ENCODE measurements around the gene MCUB. TPM values are rescaled to one million over a fixed set of nuclear protein-coding genes. Genes with fewer than 3 reads are reported as not detected.
A peak's percentile ranks its signal among the peaks of the same experiment; 100 is the strongest.

MCUB gene
- total and polyA plus RNA-seq, 3 experiments from 2014 or later: 68.7 to 159 (median 71.6) TPM

- no peak overlapping the region for H3K4me3 Mint-ChIP-seq
These were observed 71.6 kb downstream of the MCUB start for GRCh38 chr4:109631532-109632108.

GRCh38 chr4:109640644-109641043 is 80.6 kb downstream of the MCUB start:
- Histone ChIP-seq H3K9me3 (ENCODE audit: low read length) (no peaks in the 10 kb centered on the region), H3K36me3 (ENCODE audit: insufficient read depth, low read length) (no peaks in the 10 kb centered on the region), H3K27ac (ENCODE audit: low read depth, low read length) (no peak overlapping the region), H3K4me1 (ENCODE audit: insufficient read depth, low read length) (peaks cover 38% of the 10 kb centered on the region), H3K27me3 (ENCODE audit: insufficient read depth, low read length, poor library complexity, severe bottlenecking) (no peaks in the 10 kb centered on the region), H3K4me3 (ENCODE audit: low read length) (no peak overlapping the region)
- ChIA-PET CTCF (interaction anchor here (1.4 kb wide), 1 partner anchor 11 kb away, joined by 3 read pairs; no protein-coding TSS in a partner anchor), POLR2A (no interaction called here)
- H3K4me3 Mint-ChIP-seq: no peak overlapping the region
- H3K36me3 Mint-ChIP-seq: peaks cover 15 to 28% (median 25%) of the 10 kb centered on the region in 3 donors
- H3K4me1 Mint-ChIP-seq: peaks cover 49 to 63% (median 59%) of the 10 kb centered on the region in 3 donors
- no peaks in the 10 kb centered on the region for H3K27me3 Mint-ChIP-seq
- no peak for DNase-seq
- H3K27ac Mint-ChIP-seq: peak overlapping the region in 6 of 8 donors; percentile 20 to 95 (median 57)
- peaks cover 0 to 6% (median 0%) of the 10 kb centered on the region in 5 donors for H3K9me3 Mint-ChIP-seq

More at GRCh38 chr4:109631532-109632108, 71.6 kb downstream of the MCUB start:
- H3K27me3 Mint-ChIP-seq: no peaks in the 10 kb centered on the region
- H3K4me1 Mint-ChIP-seq: peaks cover 54 to 75% (median 66%) of the 10 kb centered on the region in 3 donors
- Histone ChIP-seq H3K27ac (ENCODE audit: low read depth, low read length) (no peak overlapping the region), H3K27me3 (ENCODE audit: insufficient read depth, low read length, poor library complexity, severe bottlenecking) (no peaks in the 10 kb centered on the region), H3K4me1 (ENCODE audit: insufficient read depth, low read length) (peaks cover 29% of the 10 kb centered on the region), H3K4me3 (ENCODE audit: low read length) (no peak overlapping the region), H3K9me3 (ENCODE audit: low read length) (no peaks in the 10 kb centered on the region), H3K36me3 (ENCODE audit: insufficient read depth, low read length) (no peaks in the 10 kb centered on the region)
- H3K27ac Mint-ChIP-seq: peak overlapping the region in 7 of 8 donors; percentile 13 to 72 (median 37)
- ChIA-PET POLR2A (interaction anchor here (1.5 kb wide), 1 partner anchor 17 kb away, joined by 5 read pairs; no protein-coding TSS in a partner anchor), CTCF (interaction anchor here (0.6 to 1.5 kb wide), 3 partner anchors 15 to 351 kb away, joined by 3 to 4 read pairs (median 3); no protein-coding TSS in a partner anchor)
- peaks cover 10 to 38% (median 24%) of the 10 kb centered on the region in 3 donors for H3K36me3 Mint-ChIP-seq
- DNase-seq: no peak
- peaks cover 0 to 2% (median 0%) of the 10 kb centered on the region in 5 donors for H3K9me3 Mint-ChIP-seq

GRCh38 chr4:109645874-109646710 is 86.0 kb downstream of the MCUB start:
- H3K27me3 Mint-ChIP-seq: no peaks in the 10 kb centered on the region
- Histone ChIP-seq H3K9me3 (ENCODE audit: low read length) (no peaks in the 10 kb centered on the region), H3K27ac (ENCODE audit: low read depth, low read length) (no peak overlapping the region), H3K4me3 (ENCODE audit: low read length) (peak overlapping the region; percentile 5), H3K4me1 (ENCODE audit: insufficient read depth, low read length) (peaks cover 83% of the 10 kb centered on the region), H3K27me3 (ENCODE audit: insufficient read depth, low read length, poor library complexity, severe bottlenecking) (no peaks in the 10 kb centered on the region), H3K36me3 (ENCODE audit: insufficient read depth, low read length) (no peaks in the 10 kb centered on the region)
- peaks cover under 1 to 8% (median 2%) of the 10 kb centered on the region in 3 donors for H3K36me3 Mint-ChIP-seq
- DNase-seq: no peak
- CTCF ChIA-PET: interaction anchor here (0.8 to 2.1 kb wide), 5 partner anchors 15 to 86 kb away, joined by 3 to 4 read pairs (median 3); partner anchors contain the start of gene MCUB
- peaks cover 17 to 44% (median 18%) of the 10 kb centered on the region in 3 donors for H3K4me1 Mint-ChIP-seq
- H3K9me3 Mint-ChIP-seq: peaks cover 0 to 5% (median 0%) of the 10 kb centered on the region in 5 donors
- H3K4me3 Mint-ChIP-seq: no peak overlapping the region
- POLR2A ChIA-PET: no interaction called here
- H3K27ac Mint-ChIP-seq: no peak overlapping the region

- peaks cover 0 to 37% (median 17%) of the 10 kb centered on the region in 3 donors for H3K4me1 Mint-ChIP-seq
- Histone ChIP-seq H3K4me3 (ENCODE audit: low read length) (peak overlapping the region; percentile 50), H3K27ac (ENCODE audit: low read depth, low read length) (peak overlapping the region; percentile 32)
These were observed 88.4 kb downstream of the MCUB start for GRCh38 chr4:109648266-109648996.

GRCh38 chr4:109648997-109649575 is 89.0 kb downstream of the MCUB start:
- no peak overlapping the region for H3K27ac ChIP-seq (ENCODE audit: low read depth, low read length)
- DNase-seq: peak in 2 of 5 donors; percentile 15 to 55
- H3K9me3 Mint-ChIP-seq: peaks cover 4 to 16% (median 9%) of the 10 kb centered on the region in 5 donors
- ChIA-PET POLR2A (interaction anchor here (0.6 to 2.8 kb wide), 8 partner anchors 12 to 211 kb away, joined by 3 to 49 read pairs (median 5); partner anchors contain the start of genes CASP6 and MCUB), CTCF (interaction anchor here (0.9 to 1.0 kb wide), 3 partner anchors 12 to 89 kb away, joined by 3 to 4 read pairs (median 3); partner anchors contain the start of gene MCUB)
- H3K27me3 ChIP-seq (ENCODE audit: insufficient read depth, low read length, poor library complexity, severe bottlenecking): no peaks in the 10 kb centered on the region
- peaks cover 8% of the 10 kb centered on the region for H3K9me3 ChIP-seq (ENCODE audit: low read length)
- H3K4me1 Mint-ChIP-seq: peaks cover 0 to 34% (median 18%) of the 10 kb centered on the region in 3 donors
- no peaks in the 10 kb centered on the region for H3K36me3 ChIP-seq (ENCODE audit: insufficient read depth, low read length)
- H3K4me1 ChIP-seq (ENCODE audit: insufficient read depth, low read length): peaks cover 79% of the 10 kb centered on the region
- H3K27ac Mint-ChIP-seq: peak overlapping the region in 7 of 8 donors; percentile 49 to 96 (median 88)
- peak overlapping the region; percentile 50 for H3K4me3 ChIP-seq (ENCODE audit: low read length)
- peaks cover 5 to 27% (median 21%) of the 10 kb centered on the region in 3 donors for H3K36me3 Mint-ChIP-seq
- no peaks in the 10 kb centered on the region for H3K27me3 Mint-ChIP-seq
- peak overlapping the region; percentile 34 to 86 (median 67) for H3K4me3 Mint-ChIP-seq

More at GRCh38 chr4:109648266-109648996, 88.4 kb downstream of the MCUB start:
- CTCF ChIA-PET: interaction anchor here (0.9 to 1.0 kb wide), 4 partner anchors 13 to 89 kb away, joined by 3 to 4 read pairs (median 3); partner anchors contain the start of gene MCUB
- H3K4me3 Mint-ChIP-seq: peak overlapping the region; percentile 40 to 86 (median 66)
- no peaks in the 10 kb centered on the region for H3K27me3 Mint-ChIP-seq
- peak in 2 of 5 donors; percentile 75 to 84 for DNase-seq
- POLR2A ChIA-PET: interaction anchor here (0.6 to 2.8 kb wide), 12 partner anchors 11 to 1592 kb away, joined by 3 to 49 read pairs (median 5); partner anchors contain the start of genes CASP6 and MCUB
- H3K9me3 Mint-ChIP-seq: peaks cover 4 to 16% (median 9%) of the 10 kb centered on the region in 5 donors
- peaks cover 8% of the 10 kb centered on the region for H3K9me3 ChIP-seq (ENCODE audit: low read length)
- H3K36me3 Mint-ChIP-seq: peaks cover 5 to 26% (median 17%) of the 10 kb centered on the region in 3 donors
- H3K27me3 ChIP-seq (ENCODE audit: insufficient read depth, low read length, poor library complexity, severe bottlenecking): no peaks in the 10 kb centered on the region
- H3K4me1 ChIP-seq (ENCODE audit: insufficient read depth, low read length): peaks cover 80% of the 10 kb centered on the region
- no peaks in the 10 kb centered on the region for H3K36me3 ChIP-seq (ENCODE audit: insufficient read depth, low read length)
- peak overlapping the region in 7 of 8 donors; percentile 83 to 96 (median 89) for H3K27ac Mint-ChIP-seq

- peak in 1 of 5 donors; percentile 3 for DNase-seq
- Histone ChIP-seq H3K4me3 (ENCODE audit: low read length) (peak overlapping the region; percentile 0), H3K27me3 (ENCODE audit: insufficient read depth, low read length, poor library complexity, severe bottlenecking) (no peaks in the 10 kb centered on the region), H3K27ac (ENCODE audit: low read depth, low read length) (no peak overlapping the region), H3K9me3 (ENCODE audit: low read length) (peaks cover 8% of the 10 kb centered on the region), H3K36me3 (ENCODE audit: insufficient read depth, low read length) (no peaks in the 10 kb centered on the region), H3K4me1 (ENCODE audit: insufficient read depth, low read length) (peaks cover 74% of the 10 kb centered on the region)
- H3K9me3 Mint-ChIP-seq: peaks cover 4 to 16% (median 9%) of the 10 kb centered on the region in 5 donors
- H3K36me3 Mint-ChIP-seq: peaks cover 3 to 27% (median 24%) of the 10 kb centered on the region in 3 donors
- ChIA-PET POLR2A (interaction anchor here (0.6 to 2.8 kb wide), 2 partner anchors 62 to 90 kb away, joined by 3 to 49 read pairs; partner anchors contain the start of gene MCUB), CTCF (no interaction called here)
- H3K27ac Mint-ChIP-seq: peak overlapping the region in 7 of 8 donors; percentile 28 to 94 (median 67)
- H3K4me1 Mint-ChIP-seq: peaks cover 5 to 38% (median 23%) of the 10 kb centered on the region in 3 donors
- no peaks in the 10 kb centered on the region for H3K27me3 Mint-ChIP-seq
- H3K4me3 Mint-ChIP-seq: peak overlapping the region in 6 of 7 donors; percentile 20 to 86 (median 58)
These were observed 89.8 kb downstream of the MCUB start for GRCh38 chr4:109649872-109650271.

All from CD8-positive, alpha-beta memory T cell (primary cell).